Islet of Langerhans (tissue), 1 donor: ENCODE data around the gene KLHL15.
"Not testable (repeated sequence)": the region's sequence is repeated elsewhere in the genome, so short reads cannot be mapped to it uniquely, and the experiment has no call there.

ENCODE experiments used
- FAIRE-seq: peaks from one replicate; lab custom pipeline; 2011; peaks lifted over from hg19 to GRCh38; lab: Jason Lieb, UNC

KLHL15 gene

DNA sequence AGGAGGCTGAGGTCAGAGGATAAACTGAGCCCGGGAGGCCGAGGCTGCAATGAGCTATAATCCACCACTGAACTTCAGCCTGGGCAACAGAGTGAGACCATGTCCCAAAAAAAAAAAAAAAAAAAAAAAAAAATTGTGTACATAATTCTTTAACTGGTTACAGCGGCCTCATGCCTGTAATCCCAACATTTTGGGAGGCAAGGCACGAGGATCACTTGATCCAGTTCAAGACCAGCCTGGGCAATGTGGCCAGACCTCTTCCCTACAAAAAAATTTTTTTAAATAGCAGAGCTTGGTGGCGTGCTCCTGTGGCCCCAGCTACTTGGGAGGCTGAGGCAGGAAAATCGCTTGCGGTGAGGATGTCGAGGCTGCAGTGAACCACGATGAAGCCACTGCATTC, 9.3 kb downstream of the KLHL15 start:
- no peak for FAIRE-seq

DNA sequence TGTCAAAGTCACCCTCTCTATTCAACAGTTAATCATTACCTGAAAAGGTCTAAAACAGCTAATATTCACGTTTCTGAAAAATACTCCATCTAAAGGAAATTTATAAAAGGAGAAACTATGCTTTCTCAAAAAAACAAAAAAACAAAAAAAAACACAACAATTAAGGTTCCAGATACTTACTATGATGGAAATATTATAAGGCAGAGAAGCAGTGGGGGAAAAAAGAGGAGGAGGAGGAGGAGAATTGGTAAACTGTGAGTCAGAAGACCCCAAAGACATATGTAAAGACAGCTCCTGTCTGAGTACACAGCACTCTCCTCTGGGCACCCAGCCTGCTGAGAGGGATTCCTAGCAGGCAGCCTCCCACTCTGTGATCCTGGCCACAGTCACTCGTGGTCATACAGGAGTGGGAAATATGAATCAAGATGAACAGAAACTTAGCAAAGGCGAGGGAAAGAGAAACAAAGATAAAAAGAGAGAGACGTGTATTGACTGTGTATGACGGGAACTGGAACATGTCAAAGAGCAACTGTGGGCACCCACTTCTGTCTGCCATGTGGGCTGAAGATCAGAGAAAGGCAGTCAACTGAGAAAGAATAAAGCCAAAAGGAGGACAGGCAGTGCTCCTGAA, 12.5 kb downstream of the KLHL15 start:
- FAIRE-seq = no peak

DNA sequence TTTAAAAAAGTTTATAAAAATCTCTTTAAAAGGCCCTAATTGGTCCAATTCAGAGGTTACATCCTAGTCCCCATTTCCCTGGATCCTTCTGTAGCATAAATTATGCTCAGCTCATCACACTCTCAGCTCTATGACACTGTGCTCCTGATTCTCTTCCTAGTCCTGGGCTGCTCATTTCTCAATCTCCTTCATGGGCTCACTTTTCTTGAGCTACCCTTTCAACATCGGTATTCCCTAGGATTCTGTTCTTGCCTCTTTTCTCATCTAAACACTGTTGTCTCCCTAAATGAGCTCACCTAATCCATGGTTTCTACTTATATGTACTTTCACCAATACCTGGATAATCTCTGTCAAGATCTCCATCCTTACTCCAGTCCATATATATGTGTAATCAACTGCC, 14.7 kb downstream of the KLHL15 start:
- no peak for FAIRE-seq

DNA sequence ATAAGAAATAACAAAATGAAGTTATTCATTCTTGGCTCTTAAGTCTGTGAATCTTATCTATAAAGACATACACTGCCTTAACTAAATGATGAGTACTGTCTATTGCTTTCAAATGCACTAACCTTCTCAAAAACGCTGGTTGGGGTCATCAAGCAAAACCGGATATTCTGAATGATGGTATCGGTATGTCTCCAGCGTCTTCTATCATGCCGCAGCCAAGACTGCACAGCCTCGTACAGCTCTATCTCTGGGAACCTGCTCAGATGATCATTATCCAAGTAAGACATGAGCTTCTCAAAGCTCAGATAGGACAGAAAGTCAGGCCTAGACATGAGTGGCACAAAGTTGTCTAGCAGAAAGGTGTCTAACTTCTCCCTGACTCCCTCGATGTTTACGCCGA, 21.1 kb downstream of the KLHL15 start:
- FAIRE-seq = no peak

DNA sequence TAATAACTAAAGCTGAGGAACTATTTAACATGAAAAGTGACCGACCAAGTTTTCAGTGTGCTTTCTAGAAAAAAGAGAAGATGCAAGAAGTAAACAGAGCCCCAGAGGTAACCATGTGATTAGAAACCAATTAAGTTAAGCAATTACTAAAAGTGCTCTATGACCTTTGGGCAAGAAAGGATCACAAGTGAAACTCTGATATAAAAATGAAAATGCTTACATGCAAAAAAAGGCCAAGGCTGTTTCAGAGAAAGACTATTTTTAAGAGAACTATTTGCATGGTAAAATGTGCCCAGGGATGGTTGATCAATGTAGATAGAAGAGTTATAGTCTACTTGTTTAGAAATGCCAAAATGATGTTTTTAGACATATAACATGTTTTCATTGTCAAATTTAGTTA, 22.0 kb downstream of the KLHL15 start:
- no peak for FAIRE-seq

DNA sequence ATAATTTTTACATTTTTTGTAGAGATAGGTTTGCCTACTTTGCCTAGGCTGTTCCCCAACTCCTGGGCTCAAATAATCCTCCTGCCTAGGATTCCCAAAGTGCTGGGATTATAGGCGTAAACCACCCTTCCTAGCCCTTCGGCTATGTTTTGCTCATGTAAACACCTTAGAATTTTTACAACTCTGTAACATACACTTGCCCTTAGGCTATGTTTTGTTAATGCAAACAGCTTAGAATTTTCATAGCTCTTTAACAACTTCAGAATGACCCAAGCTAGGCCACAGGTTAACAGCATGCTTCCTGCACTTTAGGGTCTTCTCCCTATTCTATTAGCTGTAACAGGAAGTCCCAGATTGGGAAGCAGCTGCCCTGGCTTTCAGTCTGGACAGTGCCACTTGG, 24.2 kb downstream of the KLHL15 start:
- FAIRE-seq = no peak

DNA sequence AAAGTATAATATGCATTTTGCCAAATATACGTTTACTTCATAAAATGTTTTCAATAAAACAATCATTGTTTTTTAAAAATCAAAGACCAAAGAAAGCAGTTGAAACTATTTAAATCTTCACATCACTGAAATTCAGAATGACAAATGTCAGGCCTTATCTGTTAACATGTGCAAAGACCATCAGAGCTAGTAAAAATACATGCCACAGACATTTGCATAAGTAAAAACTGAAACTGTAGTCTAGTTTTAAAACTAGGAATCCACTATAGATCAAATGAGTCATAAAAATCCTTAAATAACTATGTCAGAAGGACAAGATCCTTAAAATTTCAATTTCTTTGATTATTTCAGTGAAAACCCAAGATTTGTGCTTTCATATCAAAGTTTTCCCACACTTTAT, 24.8 kb downstream of the KLHL15 start:
- no peak for FAIRE-seq

DNA sequence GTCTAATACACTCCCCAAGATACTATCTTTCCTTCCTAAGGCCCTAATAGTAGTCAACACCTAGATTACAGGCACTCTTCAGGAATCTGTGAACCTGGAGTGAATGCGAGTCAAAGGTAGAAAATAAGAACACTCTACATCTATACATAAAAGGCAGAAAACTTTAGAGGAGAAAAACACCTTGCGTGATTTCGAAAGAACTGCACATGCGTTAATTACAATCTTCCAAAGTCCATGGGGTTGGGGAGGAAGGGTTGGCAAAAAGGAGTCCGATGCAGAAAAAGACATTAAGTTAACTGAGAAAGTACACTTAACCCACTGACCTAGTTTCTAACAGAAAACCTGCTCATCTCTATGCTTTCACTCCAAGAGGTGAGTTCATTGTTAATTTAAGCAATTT, 27.3 kb downstream of the KLHL15 start:
- FAIRE-seq = no peak

DNA sequence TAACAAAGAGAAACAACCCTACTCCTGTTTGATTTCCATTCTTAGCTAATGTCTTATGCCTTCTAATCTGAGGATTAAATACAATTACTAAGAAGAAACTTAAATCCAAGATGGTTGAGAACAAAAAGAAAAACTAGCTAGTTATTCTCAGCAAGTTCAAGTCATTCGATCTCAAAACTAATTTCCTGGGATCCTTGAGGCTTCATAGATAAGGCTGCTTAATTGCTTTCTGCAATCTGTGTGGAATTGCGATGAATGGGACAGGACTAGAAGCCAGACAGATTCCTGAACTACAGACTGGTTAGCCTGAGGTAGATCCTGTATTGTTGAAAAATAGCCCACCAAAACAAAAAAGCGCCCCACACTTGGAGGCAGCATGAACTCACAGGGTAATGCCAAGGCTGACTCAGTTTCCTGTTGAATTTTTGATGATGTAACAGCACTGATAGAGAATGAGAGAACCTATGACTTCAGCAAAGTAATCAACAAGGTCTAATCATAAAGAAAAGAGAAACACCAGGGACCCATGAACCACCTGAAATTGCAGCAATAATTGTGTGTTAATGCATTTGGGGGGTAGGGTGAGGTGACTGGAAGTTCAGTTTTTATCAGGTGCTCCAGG, 33.9 kb downstream of the KLHL15 start:
- no peak for FAIRE-seq

DNA sequence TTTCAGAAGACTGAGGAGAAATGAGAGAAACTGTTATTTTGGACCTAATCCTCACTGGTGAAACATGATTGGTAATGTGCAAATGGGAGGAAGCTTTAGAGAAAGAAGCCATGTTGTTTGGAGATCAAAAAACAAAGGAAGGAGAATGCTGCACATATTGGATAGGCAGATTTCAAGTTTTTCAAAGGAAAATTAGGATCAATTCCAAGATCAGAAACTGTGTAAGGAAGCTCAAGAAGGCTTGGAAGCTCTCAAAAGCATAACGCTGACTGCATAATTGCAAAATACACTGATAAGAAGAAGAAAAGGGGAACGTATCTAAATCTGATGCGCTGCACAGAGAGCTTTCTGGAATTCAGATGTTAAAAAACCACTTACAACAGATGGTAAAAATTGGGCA, 34.6 kb downstream of the KLHL15 start:
- no peak for FAIRE-seq

DNA sequence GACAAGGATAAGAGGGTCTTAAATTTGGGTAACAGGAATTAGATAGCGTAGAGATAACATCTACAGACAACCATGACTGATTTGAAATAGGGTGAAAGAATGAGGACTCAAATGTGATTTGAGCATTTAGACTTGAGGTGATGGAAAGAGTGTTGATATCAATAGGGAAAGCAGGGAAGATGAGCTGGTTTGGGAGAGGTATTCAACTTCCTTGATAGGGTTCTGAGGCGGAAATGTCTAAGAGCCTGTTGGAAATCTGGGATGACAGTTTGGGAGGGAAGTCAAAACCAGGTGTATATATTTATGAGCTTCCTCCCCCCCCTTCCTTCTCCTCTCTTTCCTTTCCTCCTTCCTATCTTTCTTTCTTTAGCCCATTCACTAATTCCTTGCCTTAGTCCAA, 36.5 kb downstream of the KLHL15 start:
- FAIRE-seq = no peak

DNA sequence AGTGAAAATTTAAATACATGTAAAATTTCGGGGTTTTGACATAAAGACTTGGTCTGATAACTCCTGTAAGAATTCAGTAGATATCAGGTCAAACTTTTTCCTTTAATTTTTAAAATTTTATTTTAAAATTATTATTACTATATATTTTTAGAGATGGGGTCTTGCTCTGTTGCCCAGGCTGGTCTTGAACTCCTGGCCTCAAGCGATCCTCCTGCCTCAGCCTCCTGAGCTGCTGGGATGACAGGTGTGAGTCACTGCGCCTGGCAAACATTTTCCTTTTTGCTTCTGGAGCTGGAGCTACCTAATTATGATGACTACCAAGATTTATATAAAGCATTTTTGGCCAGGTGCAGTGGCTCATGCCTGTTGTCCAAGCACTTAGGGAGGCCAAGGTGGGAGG, 37.3 kb downstream of the KLHL15 start:
- no peak for FAIRE-seq

DNA sequence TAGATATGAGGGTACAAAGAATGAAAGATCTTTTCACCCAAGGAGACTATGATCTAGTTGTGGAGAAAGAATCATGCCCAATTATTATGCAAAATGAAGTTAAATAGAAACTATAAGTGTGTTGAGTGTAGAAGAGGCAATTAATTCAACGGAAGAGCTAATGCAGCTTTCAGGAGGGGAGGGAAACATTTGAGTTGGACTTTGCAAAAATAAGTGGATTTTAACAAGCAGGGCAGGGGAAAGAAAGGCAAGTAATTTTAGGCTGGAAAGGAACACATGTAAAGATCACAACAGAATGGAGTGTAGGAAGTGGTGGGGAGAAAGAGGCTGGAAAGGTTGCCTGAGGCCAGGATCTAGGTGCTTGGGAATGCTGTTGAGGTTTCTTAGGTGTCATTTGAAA, 44.1 kb downstream of the KLHL15 start:
- peak; percentile 61 for FAIRE-seq

DNA sequence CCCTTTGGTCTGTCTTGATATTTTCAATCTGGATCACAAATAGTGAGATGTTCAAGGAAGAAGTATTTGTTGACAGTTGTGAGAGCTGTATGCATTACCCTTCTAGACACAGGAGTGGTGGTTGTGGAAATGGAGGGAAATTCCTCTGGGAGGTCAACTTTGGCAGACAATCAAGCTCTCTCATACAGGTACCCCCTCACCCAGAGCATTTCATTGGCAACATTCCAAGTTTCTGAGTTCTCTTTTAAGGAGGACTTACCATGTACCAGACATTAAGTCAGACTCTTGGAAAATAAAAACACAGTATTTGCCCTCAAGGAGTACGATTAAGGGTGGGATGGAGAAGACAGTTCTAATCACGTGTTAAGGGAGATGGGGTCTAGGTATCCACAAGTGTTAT, 45.3 kb downstream of the KLHL15 start:
- FAIRE-seq = no peak

DNA sequence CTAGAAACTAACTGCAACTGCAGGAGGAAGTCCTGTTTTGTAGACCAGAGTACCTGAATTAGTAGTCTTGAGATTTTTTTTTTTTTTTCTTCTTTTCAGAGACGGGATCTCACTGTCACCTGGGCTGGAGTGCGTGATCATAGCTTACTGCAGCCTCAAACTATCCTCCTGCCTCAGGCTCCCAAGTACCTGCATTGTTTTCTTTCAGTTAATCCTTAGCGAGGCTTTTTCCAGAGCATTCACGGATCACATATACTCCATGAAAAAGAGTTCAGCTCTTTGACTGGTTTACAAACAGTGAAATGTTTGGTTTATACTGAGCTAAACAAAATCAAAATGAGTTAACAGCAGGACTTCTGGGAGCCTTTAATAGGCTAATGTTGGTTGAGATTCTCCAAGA, 45.8 kb downstream of the KLHL15 start:
- FAIRE-seq = no peak

DNA sequence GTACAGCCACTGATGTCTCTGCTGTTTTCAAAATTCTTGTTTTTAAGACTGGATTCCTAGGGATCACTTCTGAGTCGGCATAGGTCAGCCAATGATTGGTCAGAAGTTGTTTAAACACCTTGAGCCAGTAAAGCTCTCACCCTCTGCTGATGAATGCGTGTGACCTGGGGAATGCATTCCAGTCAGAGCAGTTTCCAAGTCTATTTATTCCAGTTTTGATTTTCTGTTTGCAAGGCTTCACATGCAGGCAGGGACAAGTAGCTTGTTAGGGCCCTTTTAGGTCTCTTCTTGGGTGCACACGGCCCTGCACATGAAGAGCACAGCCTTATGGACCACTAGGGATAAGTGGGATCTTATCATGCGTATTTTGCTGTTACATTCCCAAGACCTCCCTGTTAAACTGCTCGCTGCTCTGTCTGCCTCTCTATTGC, 47.0 kb downstream of the KLHL15 start:
- no peak for FAIRE-seq

DNA sequence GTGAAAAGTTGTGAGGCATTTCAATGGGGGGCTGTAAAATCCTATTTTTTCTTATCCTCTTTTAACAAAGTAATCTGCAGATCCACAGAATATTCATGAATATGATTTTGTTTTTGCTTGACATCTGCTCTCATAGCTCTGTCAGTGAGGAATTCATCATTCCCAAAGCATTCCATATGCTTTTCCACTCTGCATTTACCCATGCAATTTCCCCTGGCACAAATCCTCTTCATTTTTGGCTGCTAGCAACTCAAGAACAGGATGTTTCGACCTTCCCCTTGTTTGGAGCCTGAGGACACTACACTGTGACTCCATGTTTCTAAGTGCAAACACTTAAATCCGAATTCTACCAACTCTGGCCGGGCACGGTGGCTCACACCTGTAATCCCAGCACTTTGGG, 48.5 kb downstream of the KLHL15 start:
- no peak for FAIRE-seq

DNA sequence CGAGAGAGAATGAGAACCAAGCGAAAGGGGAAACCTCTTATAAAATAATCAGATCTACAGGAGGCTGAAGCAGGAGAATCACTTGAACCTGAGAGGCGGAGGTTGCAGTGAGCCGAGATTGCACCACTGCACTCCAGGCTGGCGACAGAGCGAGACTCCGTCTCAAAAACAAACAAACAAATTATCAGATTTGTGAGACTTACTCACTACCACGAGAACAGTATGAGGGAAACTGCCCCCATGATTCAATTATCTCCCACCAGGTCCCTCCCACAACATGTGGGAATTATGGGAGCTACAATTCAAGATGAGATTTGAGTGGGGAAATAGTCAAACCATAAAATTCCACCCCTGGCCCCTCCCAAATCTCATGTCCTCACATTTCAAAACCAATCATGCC, 61.4 kb downstream of the KLHL15 start:
- FAIRE-seq = not testable (repeated sequence)

DNA sequence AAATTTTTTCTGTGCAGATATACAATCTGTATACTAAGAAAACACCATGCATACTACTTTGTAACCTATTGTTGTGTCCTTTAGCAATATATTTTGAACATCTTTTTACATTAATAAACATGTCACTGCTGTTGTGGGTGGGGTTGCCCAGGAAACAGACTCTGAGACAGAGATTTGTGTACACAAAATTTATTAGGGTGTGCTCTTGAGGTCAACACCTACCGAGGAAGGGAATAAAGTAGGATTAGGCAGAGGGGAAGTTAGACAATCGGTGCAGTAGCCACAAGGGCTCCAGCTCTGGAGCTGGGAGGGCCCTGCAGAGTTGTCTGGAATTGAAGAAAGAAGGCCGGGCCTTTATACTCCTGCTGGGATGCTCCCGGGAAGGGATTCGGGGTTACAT, 62.8 kb downstream of the KLHL15 start:
- no peak for FAIRE-seq

DNA sequence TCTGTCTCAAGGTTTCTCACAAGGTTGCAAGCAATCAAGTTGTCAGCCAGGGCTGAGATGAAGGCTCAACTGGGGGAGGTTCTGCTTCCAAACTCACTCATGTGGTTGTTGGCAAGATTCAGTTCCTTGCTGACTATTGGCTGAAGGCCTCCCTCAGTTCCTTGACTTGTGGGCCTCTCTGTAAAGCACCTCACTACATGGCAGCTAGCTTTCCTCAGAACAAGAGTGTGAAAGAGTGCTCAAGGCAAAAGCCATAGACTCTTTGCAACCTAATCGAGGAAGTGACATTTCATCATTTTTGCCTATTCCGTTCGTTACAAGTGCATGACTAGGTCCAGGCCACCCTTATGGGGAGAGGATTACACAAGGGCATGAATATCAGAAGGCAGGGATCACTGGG, 67.2 kb downstream of the KLHL15 start:
- no peak for FAIRE-seq

DNA sequence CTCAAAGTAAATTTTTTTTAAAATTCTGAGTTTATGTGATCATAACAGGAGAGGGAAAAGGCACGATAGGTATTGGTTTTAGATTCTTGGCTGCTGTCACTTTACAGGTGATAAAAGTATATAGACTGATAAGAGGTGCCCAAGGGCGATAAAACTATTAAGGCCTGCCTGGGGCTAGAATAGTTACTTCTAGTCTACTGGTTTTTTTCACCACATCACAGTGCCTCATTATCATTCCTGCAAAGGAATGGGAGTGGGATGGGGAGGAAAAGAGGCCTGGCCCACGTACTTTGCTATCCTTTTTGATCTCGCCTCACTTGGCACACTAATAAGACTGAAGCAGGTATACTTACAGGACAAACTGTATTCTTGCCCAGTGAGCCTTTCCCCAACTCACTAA, 72.6 kb downstream of the KLHL15 start:
- FAIRE-seq = no peak

DNA sequence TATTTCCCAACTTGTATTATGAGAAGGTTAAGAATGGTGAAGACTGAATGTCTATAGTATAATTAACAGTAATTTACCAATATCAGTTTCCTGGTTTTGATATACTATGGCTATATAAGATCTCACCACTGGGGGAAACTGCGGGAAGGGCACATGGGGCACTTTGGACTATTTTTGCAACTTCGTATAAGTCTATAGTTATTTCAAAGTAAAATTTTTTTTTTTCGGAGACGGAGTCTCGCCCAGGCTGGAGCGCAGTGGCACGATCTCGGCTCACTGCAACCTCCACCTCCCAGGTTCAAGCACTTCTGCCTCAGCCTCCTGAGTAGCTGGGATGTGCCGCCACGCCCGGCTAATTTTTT, 73.1 kb downstream of the KLHL15 start:
- FAIRE-seq = no peak

DNA sequence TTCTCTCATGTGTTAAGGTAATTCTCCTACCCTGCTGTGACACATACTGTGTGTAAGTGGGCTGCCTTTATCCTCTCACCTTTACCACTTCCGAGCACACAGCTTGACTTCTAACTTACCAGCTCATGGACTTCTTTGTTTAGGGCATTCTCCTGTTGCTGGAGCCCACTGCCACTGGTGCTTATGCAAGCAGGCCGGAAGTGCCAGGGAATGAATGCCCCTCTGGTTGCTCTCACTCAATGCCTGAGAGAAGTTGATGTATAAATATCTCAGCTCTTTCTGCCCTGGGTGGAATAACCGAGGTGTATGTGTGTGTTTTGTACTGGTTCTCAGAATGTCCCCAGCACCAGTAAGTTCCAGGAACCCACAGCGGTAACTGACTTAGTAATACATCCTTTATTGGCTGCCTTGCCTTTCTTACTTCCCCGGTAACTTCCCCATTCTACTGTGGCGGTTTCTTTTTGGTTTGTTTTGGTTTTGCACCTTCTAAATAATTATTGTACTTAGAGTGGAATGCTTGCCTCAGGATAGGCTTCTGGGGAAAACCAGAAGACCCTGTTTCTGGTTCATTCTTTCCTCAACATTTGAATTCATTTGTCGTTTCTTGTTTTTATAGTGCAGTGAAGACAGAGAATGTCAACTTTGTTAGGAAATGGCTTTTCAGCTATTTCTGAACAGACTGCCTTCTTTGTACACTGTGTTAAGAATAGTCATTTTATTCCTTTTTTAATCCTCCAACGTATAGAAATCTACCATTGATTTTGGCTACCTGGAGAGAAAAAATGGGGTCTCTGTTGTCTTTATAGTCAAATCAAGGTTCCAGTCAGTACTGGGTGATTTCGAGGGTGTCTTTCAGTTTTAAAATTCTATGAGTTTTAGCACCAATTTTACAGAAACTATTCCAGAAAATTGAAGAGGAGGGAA, 73.7 kb downstream of the KLHL15 start:
- no peak for FAIRE-seq

DNA sequence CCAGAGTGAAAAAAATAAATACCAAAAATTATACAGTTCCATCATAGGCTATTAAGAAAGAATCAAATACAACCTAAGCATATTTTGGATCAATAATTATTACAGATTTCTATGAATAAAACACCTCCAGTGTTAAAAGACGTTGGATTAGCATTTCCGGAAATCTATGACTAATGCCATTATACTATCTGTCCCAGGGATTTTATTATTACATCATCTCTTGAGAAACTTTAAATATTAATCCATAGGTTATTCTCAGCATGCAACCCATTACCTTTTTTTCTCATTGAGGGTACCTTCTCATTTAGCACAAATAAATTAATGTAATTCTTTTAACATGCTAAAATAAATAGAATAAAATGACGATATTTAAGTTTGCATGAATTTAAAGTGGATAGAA, 74.6 kb downstream of the KLHL15 start:
- FAIRE-seq = no peak
